ENCODE results near the gene NHLRC1.

- TF ChIP-seq, protein P1, sequence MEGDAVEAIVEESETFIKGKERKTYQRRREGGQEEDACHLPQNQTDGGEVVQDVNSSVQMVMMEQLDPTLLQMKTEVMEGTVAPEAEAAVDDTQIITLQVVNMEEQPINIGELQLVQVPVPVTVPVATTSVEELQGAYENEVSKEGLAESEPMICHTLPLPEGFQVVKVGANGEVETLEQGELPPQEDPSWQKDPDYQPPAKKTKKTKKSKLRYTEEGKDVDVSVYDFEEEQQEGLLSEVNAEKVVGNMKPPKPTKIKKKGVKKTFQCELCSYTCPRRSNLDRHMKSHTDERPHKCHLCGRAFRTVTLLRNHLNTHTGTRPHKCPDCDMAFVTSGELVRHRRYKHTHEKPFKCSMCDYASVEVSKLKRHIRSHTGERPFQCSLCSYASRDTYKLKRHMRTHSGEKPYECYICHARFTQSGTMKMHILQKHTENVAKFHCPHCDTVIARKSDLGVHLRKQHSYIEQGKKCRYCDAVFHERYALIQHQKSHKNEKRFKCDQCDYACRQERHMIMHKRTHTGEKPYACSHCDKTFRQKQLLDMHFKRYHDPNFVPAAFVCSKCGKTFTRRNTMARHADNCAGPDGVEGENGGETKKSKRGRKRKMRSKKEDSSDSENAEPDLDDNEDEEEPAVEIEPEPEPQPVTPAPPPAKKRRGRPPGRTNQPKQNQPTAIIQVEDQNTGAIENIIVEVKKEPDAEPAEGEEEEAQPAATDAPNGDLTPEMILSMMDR (IDR thresholded peaks at IDR 0.05): no peak
- no peak for TF ChIP-seq ZFX (IDR thresholded peaks at IDR 0.05; ENCODE audit: borderline replicate concordance)
These were observed 49.4 kb upstream of the NHLRC1 start for GRCh38 chr6:18171871-18172270.

All from 22Rv1 (cell line).